OCI-LY1 (cell line): ENCODE data around the gene PRB3.

ENCODE experiments used
- H2AFZ ChIP-seq: fragments of 200-600 bp; sonication (generic), shearing (Covaris generic); 2 replicates; pipeline ENCODE4 v1.6.0; 2014; ENCODE audit warnings: antibody characterized with exemption, mild to moderate bottlenecking, low read length
- H3F3A ChIP-seq: fragments of 200-600 bp; sonication (generic), shearing (Covaris generic); 2 replicates; pipeline ENCODE4 v1.6.0; 2014; ENCODE audit warnings: mild to moderate bottlenecking, antibody characterized with exemption, low read length, moderate library complexity; ENCODE audit not compliant: insufficient read depth
- H3K27ac ChIP-seq: fragments of 200-600 bp; sonication (generic); 2 replicates; pipeline ENCODE4 v1.5.1; 2014; ENCODE audit warnings: low read length, mixed run types, mild to moderate bottlenecking, low read depth; ENCODE audit not compliant: poor library complexity, severe bottlenecking
- H3K27me3 ChIP-seq: fragments of 200-600 bp; sonication (generic); 2 replicates; pipeline ENCODE4 v1.6.0; 2014; ENCODE audit warnings: antibody characterized with exemption, mild to moderate bottlenecking, low read length, moderate library complexity; ENCODE audit not compliant: insufficient read depth
- H3K36me3 ChIP-seq: fragments of 200-600 bp; sonication (generic); 2 replicates; pipeline ENCODE4 v1.6.1; 2014; ENCODE audit warnings: mild to moderate bottlenecking, antibody characterized with exemption, low read length, moderate library complexity, mixed read lengths; ENCODE audit not compliant: insufficient read depth
- H3K4me1 ChIP-seq: fragments of 200-600 bp; sonication (generic); 2 replicates; pipeline ENCODE4 v1.5.1; 2014; ENCODE audit warnings: mild to moderate bottlenecking, low read length, moderate library complexity; ENCODE audit not compliant: insufficient read depth, severe bottlenecking
- H3K4me2 ChIP-seq: fragments of 200-600 bp; sonication (generic), shearing (Covaris generic); 2 replicates; pipeline ENCODE4 v1.6.1; 2014; ENCODE audit warnings: low read length
- H3K4me3 ChIP-seq: fragments of 200-600 bp; sonication (generic); 2 replicates; pipeline ENCODE4 v1.5.1; 2014; ENCODE audit warnings: low read length, low read depth, mild to moderate bottlenecking, mixed read lengths; ENCODE audit not compliant: poor library complexity, severe bottlenecking
- H3K79me2 ChIP-seq: fragments of 200-600 bp; shearing (Covaris generic); 2 replicates; pipeline ENCODE4 v1.6.1; 2016; ENCODE audit warnings: mixed run types, low read length, mixed read lengths; ENCODE audit not compliant: insufficient read depth
- H3K9ac ChIP-seq: fragments of 200-600 bp; sonication (generic), shearing (Covaris generic); 2 replicates; pipeline ENCODE4 v1.6.1; 2014; ENCODE audit warnings: mild to moderate bottlenecking, low read length, mixed read lengths
- H3K9me2 ChIP-seq: fragments of 200-600 bp; sonication (generic), shearing (Covaris generic); 2 replicates; pipeline ENCODE4 v1.6.1; 2014; ENCODE audit warnings: low read depth, mild to moderate bottlenecking, low read length, mixed read lengths
- H3K9me3 ChIP-seq: fragments of 200-600 bp; shearing (Covaris generic); 2 replicates; pipeline ENCODE4 v1.6.1; 2014; ENCODE audit warnings: low read length, mixed read lengths
- H4K20me1 ChIP-seq: fragments of 200-600 bp; sonication (generic), shearing (Covaris generic); 2 replicates; pipeline ENCODE4 v1.6.0; 2016; ENCODE audit warnings: mild to moderate bottlenecking, low read length; ENCODE audit not compliant: insufficient read depth
- CTCF ChIP-seq: fragments of 200-600 bp; sonication (generic), shearing (Covaris generic); IDR thresholded peaks from 2 replicates; pipeline ENCODE4 v1.5.1; 2017; ENCODE audit warnings: mild to moderate bottlenecking, antibody characterized with exemption, low read length, moderate library complexity, mixed read lengths
- EZH2 ChIP-seq: fragments of 200-600 bp; sonication (generic), shearing (Covaris generic); IDR thresholded peaks from 2 replicates; pipeline ENCODE4 v1.8.0; 2017; ENCODE audit warnings: borderline replicate concordance, mixed run types, mild to moderate bottlenecking, antibody characterized with exemption, low read length, moderate library complexity, mixed read lengths

The PRB3 gene

DNA sequence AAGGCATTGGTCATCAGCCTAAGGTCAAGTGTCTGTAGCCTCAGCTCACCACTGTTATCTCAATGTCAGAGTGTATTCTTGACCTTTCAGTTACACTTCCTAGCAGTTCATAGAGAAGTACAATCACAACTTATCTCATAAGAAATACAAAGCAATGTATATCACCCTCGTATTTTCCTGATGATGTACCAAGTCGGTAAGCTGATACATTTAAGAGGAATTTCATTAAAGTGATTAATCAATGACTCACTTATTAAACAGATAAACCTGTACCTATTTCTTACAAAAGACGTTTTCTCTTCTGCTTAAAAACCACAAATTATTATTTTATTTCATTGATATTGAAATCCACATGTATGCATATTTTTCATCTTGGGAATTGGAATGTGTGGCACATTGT lies 3.9 kb upstream of the PRB3 start:
- no peaks in the 10 kb centered on the region for H3K9me2 ChIP-seq
- H3K4me3 ChIP-seq, result no peak overlapping the region
- H3K79me2 ChIP-seq, result no peaks in the 10 kb centered on the region
- H4K20me1 ChIP-seq, result no peaks in the 10 kb centered on the region
- no peak overlapping the region for H3K9ac ChIP-seq
- no peak overlapping the region for H3K27ac ChIP-seq
- no peak overlapping the region for H2AFZ ChIP-seq
- TF ChIP-seq EZH2 (no peak), CTCF (no peak)
- no peaks in the 10 kb centered on the region for H3K4me1 ChIP-seq
- H3K27me3 ChIP-seq, result no peaks in the 10 kb centered on the region
- no peaks in the 10 kb centered on the region for H3K9me3 ChIP-seq
- no peaks in the 10 kb centered on the region for H3F3A ChIP-seq
- H3K36me3 ChIP-seq, result no peaks in the 10 kb centered on the region
- H3K4me2 ChIP-seq, result no peak overlapping the region

DNA sequence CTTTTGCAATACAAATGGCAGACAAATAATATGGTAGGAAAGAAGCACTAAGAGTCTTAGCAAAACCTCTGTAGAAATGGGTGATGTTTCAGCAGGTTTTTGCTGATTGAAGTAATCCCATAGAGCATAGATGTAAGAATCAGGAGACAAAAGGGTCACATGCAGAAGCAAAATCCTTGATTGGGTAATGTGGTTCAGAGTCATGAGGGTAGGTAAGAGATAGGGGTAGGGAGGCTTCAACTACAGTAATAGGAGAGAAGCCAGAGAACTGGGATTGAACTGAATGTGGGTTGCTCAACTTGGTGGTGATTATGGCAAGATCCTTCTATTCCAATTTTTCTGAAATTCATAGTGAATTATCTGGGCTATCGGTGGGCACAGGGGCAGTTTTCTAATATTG lies 5.0 kb downstream of the PRB3 start:
- no peaks in the 10 kb centered on the region for H4K20me1 ChIP-seq
- H3K9me3 ChIP-seq, result no peaks in the 10 kb centered on the region

GRCh38 chr12:11246489-11246888 lies 23.0 kb downstream of the PRB3 start:
- H3K9ac ChIP-seq, result no peak overlapping the region
- H3K9me3 ChIP-seq, result no peaks in the 10 kb centered on the region
- H3K27ac ChIP-seq, result no peak overlapping the region
- no peaks in the 10 kb centered on the region for H3K4me1 ChIP-seq
- H3K9me2 ChIP-seq, result no peaks in the 10 kb centered on the region
- no peak overlapping the region for H2AFZ ChIP-seq
- H3K79me2 ChIP-seq, result no peaks in the 10 kb centered on the region
- no peak overlapping the region for H3K4me2 ChIP-seq
- H3K27me3 ChIP-seq, result no peaks in the 10 kb centered on the region
- TF ChIP-seq CTCF (no peak), EZH2 (no peak)
- H3K4me3 ChIP-seq, result no peak overlapping the region
- no peaks in the 10 kb centered on the region for H3F3A ChIP-seq
- no peaks in the 10 kb centered on the region for H3K36me3 ChIP-seq
- no peaks in the 10 kb centered on the region for H4K20me1 ChIP-seq

More for the DNA sequence above, 5.0 kb downstream of the PRB3 start:
- Histone ChIP-seq H3K79me2 (no peaks in the 10 kb centered on the region), H2AFZ (no peak overlapping the region), H3F3A (no peaks in the 10 kb centered on the region), H3K9me2 (no peaks in the 10 kb centered on the region), H3K4me3 (no peak overlapping the region), H3K27me3 (no peaks in the 10 kb centered on the region), H3K27ac (no peak overlapping the region), H3K36me3 (no peaks in the 10 kb centered on the region), H3K4me2 (no peak overlapping the region), H3K9ac (no peak overlapping the region), H3K4me1 (no peaks in the 10 kb centered on the region)
- no peak for TF ChIP-seq EZH2
- TF ChIP-seq CTCF, result no peak
